ENCODE results near the gene PRPF38B. TPM values are rescaled to one million over a fixed set of nuclear protein-coding genes. Genes with fewer than 3 reads are reported as not detected.

Gene PRPF38B
- total and polyA plus RNA-seq, 9 of the 15 experiments (the other 6 are each of a cell fraction or from before 2014, with no cell fraction given), result 25.3 to 85.5 (median 66.4) TPM

GRCh38 chr1:108686614-108687313 is 5.3 kb upstream of the PRPF38B start:
- in situ Hi-C loops (cut with MboI) (no loop called here), intact Hi-C loops (cut with micrococcal nuclease) (no loop called here)
- no TSS peak for BruUV-seq (replicated peaks)
- no peak overlapping the region for H3K9ac ChIP-seq (ENCODE audit: insufficient read depth in 1 of 2, low read depth in 2 of 2, low read length in 2 of 2)
- ChIA-PET POLR2A (no interaction called here), CTCF (ENCODE audit: low intra/inter-chr PET ratio) (no interaction called here)
- ATAC-seq (no peak), FAIRE-seq (no peak), DNase-seq (ENCODE audit: extremely low read depth in 1 of 4, low spot score in 3 of 4) (no peak)
- H4K20me1 ChIP-seq (replicated peaks; ENCODE audit: control insufficient read depth, insufficient read depth, low read length), result no peaks in the 10 kb centered on the region
- H3K27me3 ChIP-seq (ENCODE audit: control insufficient read depth in 2 of 2, insufficient read depth in 2 of 2, low read length in 2 of 2), result no peaks in the 10 kb centered on the region
- peaks cover 15% of the 10 kb centered on the region for H3K79me2 ChIP-seq (ENCODE audit: control insufficient read depth, insufficient read depth, low read length)
- H2AFZ ChIP-seq (ENCODE audit: low read depth, low read length), result 0 out of 2 replicates have a peak overlapping the region, but pooled peaks have one; percentile 7
- no peaks in the 10 kb centered on the region for H3K9me1 ChIP-seq (ENCODE audit: control insufficient read depth, insufficient read depth, low read length)
- peaks cover 3 to 5% of the 10 kb centered on the region in 2 experiments; a peak in 2 of 5 replicates for H3K4me1 ChIP-seq (replicated peaks in 1 of 2; ENCODE audit: control insufficient read depth in 2 of 2, insufficient read depth in 2 of 2, low read length in 2 of 2)
- no peaks in the 10 kb centered on the region for H3K9me3 ChIP-seq (replicated peaks; ENCODE audit: control insufficient read depth, insufficient read depth, low read depth, low read length)
- H3K27ac ChIP-seq (ENCODE audit: extremely low read depth, low read depth, low read length), result no peak overlapping the region
- no peak for TF ChIP-seq YBX1 (IDR thresholded peaks at IDR 0.05)
- TF ChIP-seq TEAD4 (IDR thresholded peaks at IDR 0.05; ENCODE audit: low read length), result 0 out of 2 replicates have a peak, but pooled peaks have one; percentile 17
- no peak for TF ChIP-seq TEAD4 (CRISPR knock-in tag; IDR thresholded peaks at IDR 0.05; ENCODE audit: borderline replicate concordance)
- TF ChIP-seq MCM3 (IDR thresholded peaks at IDR 0.05), result no peak
- peak; percentile 38; the same call in 1 of the 2 replicates for TF ChIP-seq CBFA2T2 (conservative IDR thresholded peaks at IDR 0.05)
- TF ChIP-seq, protein P1, sequence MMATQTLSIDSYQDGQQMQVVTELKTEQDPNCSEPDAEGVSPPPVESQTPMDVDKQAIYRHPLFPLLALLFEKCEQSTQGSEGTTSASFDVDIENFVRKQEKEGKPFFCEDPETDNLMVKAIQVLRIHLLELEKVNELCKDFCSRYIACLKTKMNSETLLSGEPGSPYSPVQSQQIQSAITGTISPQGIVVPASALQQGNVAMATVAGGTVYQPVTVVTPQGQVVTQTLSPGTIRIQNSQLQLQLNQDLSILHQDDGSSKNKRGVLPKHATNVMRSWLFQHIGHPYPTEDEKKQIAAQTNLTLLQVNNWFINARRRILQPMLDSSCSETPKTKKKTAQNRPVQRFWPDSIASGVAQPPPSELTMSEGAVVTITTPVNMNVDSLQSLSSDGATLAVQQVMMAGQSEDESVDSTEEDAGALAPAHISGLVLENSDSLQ (IDR thresholded peaks at IDR 0.05), result peak; percentile 57
- TF ChIP-seq CBFA2T3 (IDR thresholded peaks at IDR 0.05), result peak; percentile 54; the same call in 1 of the 2 replicates
- TF ChIP-seq ZC3H4 (CRISPR knock-in tag; IDR thresholded peaks at IDR 0.05; ENCODE audit: borderline replicate concordance), result no peak
- peak; percentile 43 for TF ChIP-seq MEIS2 (IDR thresholded peaks at IDR 0.05; ENCODE audit: partially characterized antibody)
- H3K36me3 ChIP-seq (ENCODE audit: control insufficient read depth, insufficient read depth, low read length), result no peaks in the 10 kb centered on the region
- H3K4me3 ChIP-seq, result no peak overlapping the region
- H3K4me2 ChIP-seq (ENCODE audit: insufficient read depth, low read length), result no peak overlapping the region
- WGBS (ENCODE audit: insufficient coverage, low coverage, missing lambda C conversion rate), result 36% methylated on average over 2 of the region's 2 CpGs

All from K562 (cell line).